ENCODE data around the gene NHERF2.

NHERF2 gene

GRCh38 chr16:2079991-2080390 is 53.3 kb downstream of the NHERF2 start:
- no peak for DNase-seq
- H3F3A ChIP-seq (ENCODE audit: insufficient read depth, low read length), result no peaks in the 10 kb centered on the region

GRCh38 chr16:2081201-2082084 is 54.7 kb downstream of the NHERF2 start:
- no peak for TF ChIP-seq EZH2 (optimal IDR thresholded peaks at IDR 0.05; ENCODE audit: low read depth, low read length)
- no peak for TF ChIP-seq EZH2phosphoT487 (IDR thresholded peaks at IDR 0.05; ENCODE audit: low read length)
- no peak for TF ChIP-seq CTCF (IDR thresholded peaks at IDR 0.05; ENCODE audit: low read length)
- Histone ChIP-seq H4K20me1 (ENCODE audit: insufficient read depth, low read length) (no peaks in the 10 kb centered on the region), H3F3A (ENCODE audit: insufficient read depth, low read length) (no peaks in the 10 kb centered on the region), H3K27ac (ENCODE audit: low read length) (no peak overlapping the region), H3K27me3 (replicated peaks; ENCODE audit: insufficient read depth, low read length) (no peaks in the 10 kb centered on the region), H3K9me3 (replicated peaks; ENCODE audit: insufficient read depth, low read length) (no peaks in the 10 kb centered on the region), H3K9me2 (replicated peaks; ENCODE audit: insufficient read depth, low read length) (no peaks in the 10 kb centered on the region), H3K36me3 (replicated peaks; ENCODE audit: insufficient read depth, low read length) (no peaks in the 10 kb centered on the region), H3K9ac (ENCODE audit: low read length) (no peak overlapping the region), H3K4me1 (ENCODE audit: low read length) (no peaks in the 10 kb centered on the region), H3K4me3 (ENCODE audit: low read length) (no peak overlapping the region), H3K79me2 (ENCODE audit: low read length) (no peaks in the 10 kb centered on the region), H3K4me2 (ENCODE audit: low read depth, low read length) (no peak overlapping the region), H2AFZ (ENCODE audit: low read length) (no peak overlapping the region)
- no peak for DNase-seq

More at GRCh38 chr16:2079991-2080390, 53.3 kb downstream of the NHERF2 start:
- no peak for TF ChIP-seq EZH2 (optimal IDR thresholded peaks at IDR 0.05; ENCODE audit: low read depth, low read length)
- TF ChIP-seq EZH2phosphoT487 (IDR thresholded peaks at IDR 0.05; ENCODE audit: low read length), result no peak
- no peaks in the 10 kb centered on the region for H3K27me3 ChIP-seq (replicated peaks; ENCODE audit: insufficient read depth, low read length)
- H3K4me3 ChIP-seq (ENCODE audit: low read length), result no peak overlapping the region
- no peaks in the 10 kb centered on the region for H3K36me3 ChIP-seq (replicated peaks; ENCODE audit: insufficient read depth, low read length)
- H3K9me2 ChIP-seq (replicated peaks; ENCODE audit: insufficient read depth, low read length), result no peaks in the 10 kb centered on the region
- no peak overlapping the region for H3K27ac ChIP-seq (ENCODE audit: low read length)
- H3K79me2 ChIP-seq (ENCODE audit: low read length), result no peaks in the 10 kb centered on the region
- no peaks in the 10 kb centered on the region for H4K20me1 ChIP-seq (ENCODE audit: insufficient read depth, low read length)
- H3K4me1 ChIP-seq (ENCODE audit: low read length), result no peaks in the 10 kb centered on the region
- H2AFZ ChIP-seq (ENCODE audit: low read length), result no peak overlapping the region
- H3K9me3 ChIP-seq (replicated peaks; ENCODE audit: insufficient read depth, low read length), result no peaks in the 10 kb centered on the region
- H3K4me2 ChIP-seq (ENCODE audit: low read depth, low read length), result no peak overlapping the region
- H3K9ac ChIP-seq (ENCODE audit: low read length), result no peak overlapping the region

- H3K9me2 ChIP-seq (replicated peaks; ENCODE audit: insufficient read depth, low read length), result no peaks in the 10 kb centered on the region
- no peaks in the 10 kb centered on the region for H3F3A ChIP-seq (ENCODE audit: insufficient read depth, low read length)
- H3K4me2 ChIP-seq (ENCODE audit: low read depth, low read length), result no peak overlapping the region
- H3K27ac ChIP-seq (ENCODE audit: low read length), result no peak overlapping the region
- TF ChIP-seq EZH2 (optimal IDR thresholded peaks at IDR 0.05; ENCODE audit: low read depth, low read length) (no peak), EZH2phosphoT487 (IDR thresholded peaks at IDR 0.05; ENCODE audit: low read length) (no peak), CTCF (IDR thresholded peaks at IDR 0.05; ENCODE audit: low read length) (no peak)
- H2AFZ ChIP-seq (ENCODE audit: low read length), result no peak overlapping the region
- H3K27me3 ChIP-seq (replicated peaks; ENCODE audit: insufficient read depth, low read length), result no peaks in the 10 kb centered on the region
- no peak overlapping the region for H3K9ac ChIP-seq (ENCODE audit: low read length)
- no peaks in the 10 kb centered on the region for H3K4me1 ChIP-seq (ENCODE audit: low read length)
- no peak for DNase-seq
- no peaks in the 10 kb centered on the region for H3K79me2 ChIP-seq (ENCODE audit: low read length)
- no peaks in the 10 kb centered on the region for H3K36me3 ChIP-seq (replicated peaks; ENCODE audit: insufficient read depth, low read length)
- no peaks in the 10 kb centered on the region for H4K20me1 ChIP-seq (ENCODE audit: insufficient read depth, low read length)
- no peak overlapping the region for H3K4me3 ChIP-seq (ENCODE audit: low read length)
- no peaks in the 10 kb centered on the region for H3K9me3 ChIP-seq (replicated peaks; ENCODE audit: insufficient read depth, low read length)
Measured at GRCh38 chr16:2082171-2082982, 55.7 kb downstream of the NHERF2 start.
